MG63 (cell line): ENCODE data around the gene C1QTNF12. TPM values are rescaled to one million over a fixed set of nuclear protein-coding genes. Genes with fewer than 3 reads are reported as not detected.

Experiments
- DNase-seq: peaks from one replicate; pipeline ENCODE4 v3.0.0-alpha.2; 2020
- H3K27me3 ChIP-seq: fragments of 250-450 bp; sonication (Bioruptor Pico); 2 replicates; pipeline ENCODE4 v1.5.1; 2020; ENCODE audit warnings: mild to moderate bottlenecking, moderate library complexity
- H3K36me3 ChIP-seq: fragments of 250-450 bp; sonication (Bioruptor Pico); 2 replicates; pipeline ENCODE4 v1.5.1; 2020; ENCODE audit warnings: mild to moderate bottlenecking, moderate library complexity
- H3K4me3 ChIP-seq: fragments of 250-450 bp; sonication (Bioruptor Pico); 2 replicates; pipeline ENCODE4 v1.5.1; 2020; ENCODE audit warnings: mild to moderate bottlenecking, moderate library complexity
- H3K9me3 ChIP-seq: fragments of 250-450 bp; sonication (Bioruptor Pico); 2 replicates; pipeline ENCODE4 v1.5.1; 2020; ENCODE audit warnings: mild to moderate bottlenecking, moderate library complexity
- total RNA-seq: library from RNA; depleted of rRNA; stranded (reverse); fragments of >200 nt; shearing (Covaris generic); gene quantifications from 2 replicates; pipeline ENCODE4 v1.2.3, GENCODE V29; 2014; ENCODE audit warnings: low replicate concordance

Gene C1QTNF12
- total RNA-seq, 1 experiment from 2014 or later, result 0.26 TPM

DNA sequence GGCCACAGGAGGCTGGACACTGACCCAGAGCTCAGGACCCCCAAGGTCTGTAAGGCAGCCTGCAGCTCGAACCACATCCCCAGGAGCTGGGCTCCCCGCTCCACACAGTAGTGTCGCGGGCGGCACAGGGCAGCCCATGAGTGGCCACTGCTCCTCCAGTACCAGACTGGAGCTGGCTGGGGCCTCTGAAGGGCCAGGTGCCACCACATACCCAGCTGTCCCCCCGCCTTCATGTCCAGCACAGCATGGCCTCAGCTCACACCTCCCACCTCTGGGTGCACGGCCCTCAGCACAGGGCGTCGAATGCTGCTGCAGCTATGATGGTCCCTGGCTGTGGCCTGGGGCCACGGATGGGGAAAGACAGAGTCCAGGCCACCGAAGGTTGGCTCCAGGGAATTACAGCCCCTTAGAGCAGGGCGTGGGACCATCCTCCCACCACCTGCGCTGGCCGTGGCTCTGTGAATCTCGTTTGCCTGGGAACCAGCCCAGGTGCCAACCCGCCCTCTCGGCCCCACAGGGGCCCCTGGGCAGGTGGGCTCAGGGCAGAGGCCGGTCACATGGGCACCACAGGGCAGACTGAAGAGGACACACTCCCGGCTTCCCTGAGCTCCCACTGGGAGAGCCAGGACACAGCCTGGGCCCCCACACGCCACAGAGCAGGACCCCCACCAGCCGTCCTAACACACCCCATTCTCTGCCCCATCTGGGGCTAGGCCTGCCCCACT, 30.5 kb downstream of the C1QTNF12 start:
- DNase-seq, result no peak
- H3K36me3 ChIP-seq, result peaks cover 3% of the 10 kb centered on the region
- no peaks in the 10 kb centered on the region for H3K27me3 ChIP-seq
- H3K9me3 ChIP-seq, result no peaks in the 10 kb centered on the region
- no peak overlapping the region for H3K4me3 ChIP-seq

GRCh38 chr1:1215080-1215676, 31.3 kb downstream of the C1QTNF12 start:
- Histone ChIP-seq H3K36me3 (peaks cover 3% of the 10 kb centered on the region), H3K27me3 (no peaks in the 10 kb centered on the region), H3K9me3 (no peaks in the 10 kb centered on the region), H3K4me3 (no peak overlapping the region)
- no peak for DNase-seq

DNA sequence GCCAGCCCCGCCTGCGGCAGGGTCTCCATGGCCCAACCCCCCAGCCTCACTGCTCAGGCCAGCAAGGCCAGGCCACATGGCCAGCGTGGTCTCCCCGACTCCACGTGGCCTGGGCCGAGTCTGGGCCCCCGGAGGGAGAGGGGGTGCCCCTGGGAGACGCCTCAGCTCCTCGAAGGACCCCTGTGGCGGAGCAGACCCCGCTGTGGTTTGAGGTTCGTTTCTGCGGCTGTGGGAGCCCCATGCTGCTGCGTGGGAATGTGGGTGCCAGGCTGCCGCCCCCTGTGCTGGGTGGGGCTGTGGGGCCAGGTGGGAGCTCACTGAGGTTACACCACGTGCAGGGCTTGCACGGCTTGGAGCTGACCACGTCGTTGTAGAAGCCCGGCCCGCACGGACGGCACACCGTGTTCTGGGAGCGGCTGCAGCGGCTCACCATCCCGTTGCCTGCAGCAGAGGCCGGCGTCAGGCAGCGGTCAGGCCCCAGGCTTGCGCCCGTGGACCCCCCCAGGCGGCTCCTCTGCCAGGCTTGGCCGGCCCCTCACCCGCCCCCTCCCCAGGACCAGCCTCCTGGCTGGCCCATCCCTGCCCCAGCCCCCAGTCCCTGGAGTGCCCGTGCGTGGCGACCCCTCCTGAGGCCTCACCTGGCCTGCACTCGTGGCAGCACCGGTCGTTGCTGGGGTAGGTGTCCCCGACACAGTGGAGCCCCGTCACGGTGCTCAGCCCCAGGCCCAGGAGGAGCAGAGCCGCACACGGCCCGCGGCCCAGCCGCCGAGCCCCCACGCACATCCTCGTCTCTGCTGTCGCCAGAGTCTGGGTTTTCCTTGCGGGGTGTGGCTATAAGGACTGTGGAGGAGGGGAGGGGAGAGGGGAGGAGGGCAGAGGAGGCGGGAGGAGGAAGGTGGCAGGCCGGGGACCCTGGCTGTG, 32.9 kb downstream of the C1QTNF12 start, which contains the start of gene TNFRSF4:
Gene TNFRSF4 (minus strand): TSS at position 809 of the 921 bp plus-strand sequence. CDS start 26 bp downstream, at position 783.
- no peaks in the 10 kb centered on the region for H3K27me3 ChIP-seq
- H3K4me3 ChIP-seq, result no peak within 1 kb of the TSS
- DNase-seq, result no peak
- H3K9me3 ChIP-seq, result no peaks in the 10 kb centered on the region
- H3K36me3 ChIP-seq, result peaks cover 3% of the 10 kb centered on the region

- no peak for DNase-seq
- no peak overlapping the region for H3K4me3 ChIP-seq
- no peaks in the 10 kb centered on the region for H3K27me3 ChIP-seq
- H3K36me3 ChIP-seq, result peaks cover 3% of the 10 kb centered on the region
- no peaks in the 10 kb centered on the region for H3K9me3 ChIP-seq
Measured at GRCh38 chr1:1212780-1213344, 33.7 kb downstream of the C1QTNF12 start.

DNA sequence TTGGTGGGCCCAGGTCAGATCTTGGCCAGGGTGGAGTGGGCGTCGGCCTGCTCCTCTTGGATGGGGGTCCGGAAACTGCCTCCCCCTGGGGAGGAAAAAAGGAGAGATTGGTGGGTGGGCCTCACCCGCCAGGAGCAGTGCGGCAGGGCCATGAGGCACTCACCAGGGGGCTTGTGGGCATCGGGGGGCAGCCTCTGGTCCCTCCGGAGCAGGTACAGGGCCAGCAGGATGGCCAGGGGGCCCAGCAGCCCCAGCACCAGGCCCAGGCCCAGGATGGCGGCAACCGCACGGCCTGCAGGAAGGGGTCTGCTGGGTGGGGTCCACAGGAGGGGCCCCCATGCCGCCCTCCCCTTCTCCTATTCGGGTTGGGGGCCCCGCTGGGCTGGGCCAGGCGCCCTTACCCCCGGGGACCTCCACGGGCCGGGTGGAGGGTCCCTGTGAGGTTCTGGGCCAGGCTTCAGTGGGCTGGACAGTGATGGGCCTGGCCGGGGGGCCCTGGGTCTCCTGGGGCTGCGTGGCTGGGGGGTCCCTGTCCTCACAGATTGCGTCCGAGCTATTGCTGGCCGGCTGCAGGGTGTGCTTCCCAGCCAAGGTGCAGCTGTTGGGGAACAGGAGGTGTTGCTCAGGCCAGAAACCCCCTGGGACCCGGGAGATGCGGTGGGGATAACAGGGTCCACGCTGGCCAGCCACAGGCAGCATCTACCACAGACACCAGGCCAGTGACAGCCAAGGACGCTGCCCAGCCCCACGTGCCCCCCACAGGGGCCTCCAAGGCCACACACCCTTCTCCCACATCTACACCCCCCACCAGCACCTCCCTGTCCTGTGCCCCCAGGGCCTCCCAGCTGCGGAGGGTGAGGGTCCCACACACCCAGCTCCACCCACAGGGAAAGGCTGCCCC, 34.7 kb downstream of the C1QTNF12 start:
- Histone ChIP-seq H3K27me3 (no peaks in the 10 kb centered on the region), H3K36me3 (no peaks in the 10 kb centered on the region; the same call in 1 of the 2 replicates), H3K9me3 (no peaks in the 10 kb centered on the region), H3K4me3 (no peak overlapping the region)
- DNase-seq, result no peak

GRCh38 chr1:1210726-1211540, 35.6 kb downstream of the C1QTNF12 start:
- DNase-seq, result no peak
- no peak overlapping the region for H3K4me3 ChIP-seq
- no peaks in the 10 kb centered on the region for H3K36me3 ChIP-seq
- H3K9me3 ChIP-seq, result no peaks in the 10 kb centered on the region
- H3K27me3 ChIP-seq, result no peaks in the 10 kb centered on the region

DNA sequence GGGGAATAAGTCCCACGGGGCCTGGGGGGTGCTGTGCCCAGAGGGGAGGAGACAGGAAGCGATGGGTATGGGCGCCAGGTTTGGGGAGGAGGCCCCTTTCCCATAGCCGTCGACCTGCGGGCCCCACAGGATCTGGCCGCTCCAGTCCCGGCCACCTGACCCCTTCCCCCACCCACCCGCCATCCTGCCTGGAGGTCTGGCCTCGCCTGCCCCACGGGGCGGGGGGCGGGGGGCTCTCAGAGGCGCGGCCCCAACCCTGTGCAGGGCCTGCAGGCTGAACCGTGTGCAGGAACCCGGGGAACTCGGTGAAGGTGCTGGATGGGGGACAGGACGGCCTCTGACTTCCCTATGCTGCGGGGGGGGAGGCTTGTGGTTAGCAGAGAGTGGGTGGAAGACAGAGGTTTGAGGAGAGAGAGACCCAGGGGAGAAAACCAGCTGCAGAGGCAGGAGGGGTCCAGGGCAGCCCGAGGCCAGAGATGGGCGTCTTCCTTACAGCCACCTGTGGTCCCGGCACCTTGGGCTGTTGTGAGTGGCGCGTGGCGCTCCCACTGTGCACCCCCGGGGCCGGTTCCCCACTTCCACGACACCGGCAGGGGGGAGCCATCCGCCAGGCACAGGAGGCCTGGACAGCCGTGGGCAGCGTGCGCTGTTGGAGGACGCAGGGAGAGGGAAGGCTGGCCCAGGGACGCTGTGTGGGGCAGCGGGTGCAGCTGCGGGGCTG, 37.6 kb downstream of the C1QTNF12 start:
- no peaks in the 10 kb centered on the region for H3K9me3 ChIP-seq
- H3K27me3 ChIP-seq, result no peaks in the 10 kb centered on the region
- no peak for DNase-seq
- H3K36me3 ChIP-seq, result no peaks in the 10 kb centered on the region
- no peak overlapping the region for H3K4me3 ChIP-seq

DNA sequence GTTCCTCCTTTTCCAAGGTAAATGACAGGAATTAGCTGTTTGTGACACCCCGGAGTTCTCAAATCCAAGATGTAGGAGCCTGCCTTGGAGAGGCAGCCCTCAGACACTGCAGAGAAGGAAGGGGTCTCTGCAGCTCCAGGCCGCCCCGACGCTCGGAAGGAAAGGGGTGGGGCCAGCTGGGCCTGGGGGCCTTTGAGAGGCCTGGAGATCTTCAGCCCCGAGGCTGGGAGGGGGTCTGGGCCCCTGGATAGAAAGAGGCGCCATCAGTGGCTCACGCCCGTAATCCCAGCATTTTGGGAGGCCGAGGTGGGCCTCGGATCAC, 39.0 kb downstream of the C1QTNF12 start:
- H3K27me3 ChIP-seq, result no peaks in the 10 kb centered on the region
- no peaks in the 10 kb centered on the region for H3K9me3 ChIP-seq
- no peaks in the 10 kb centered on the region for H3K36me3 ChIP-seq
- DNase-seq, result no peak
- H3K4me3 ChIP-seq, result no peak overlapping the region

GRCh38 chr1:1206966-1207531, 39.5 kb downstream of the C1QTNF12 start:
- no peaks in the 10 kb centered on the region for H3K36me3 ChIP-seq
- H3K9me3 ChIP-seq, result no peaks in the 10 kb centered on the region
- H3K27me3 ChIP-seq, result no peaks in the 10 kb centered on the region
- no peak overlapping the region for H3K4me3 ChIP-seq
- DNase-seq, result no peak

DNA sequence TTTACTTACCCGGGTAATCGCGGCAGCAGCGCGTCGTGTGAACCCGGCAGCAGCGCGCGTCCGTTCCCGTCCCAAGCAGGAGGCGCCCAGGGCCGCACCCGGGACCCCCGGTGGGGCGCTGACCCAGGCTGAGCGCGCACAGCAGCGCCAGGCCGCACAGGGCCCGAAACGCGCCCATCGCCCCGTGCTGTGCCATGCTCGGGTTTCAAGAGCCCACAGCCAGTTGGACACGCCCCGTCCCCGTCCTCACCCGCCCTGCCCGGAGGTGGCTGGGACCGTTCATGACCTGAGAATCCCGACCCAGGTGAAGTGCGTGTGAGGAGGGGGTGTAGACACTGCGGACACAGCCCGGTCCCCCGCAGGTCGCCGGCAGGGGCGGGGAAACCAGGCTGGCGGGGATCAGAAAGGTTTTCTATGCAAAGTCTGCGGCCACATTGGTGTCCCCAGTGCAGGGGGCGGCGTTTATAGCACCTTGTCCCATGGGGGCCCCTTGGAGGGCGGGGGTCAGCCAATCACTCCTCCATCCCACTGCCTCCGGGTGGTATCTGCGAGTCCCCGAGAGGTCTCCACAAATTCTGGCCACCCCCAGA, 40.1 kb downstream of the C1QTNF12 start, which contains the start of gene TNFRSF18:
Gene TNFRSF18 (minus strand): TSS at position 217 of the 590 bp plus-strand sequence. CDS start 21 bp downstream, at position 196.
- Histone ChIP-seq H3K9me3 (no peaks in the 10 kb centered on the region), H3K27me3 (no peaks in the 10 kb centered on the region), H3K4me3 (no peak within 1 kb of the TSS), H3K36me3 (no peaks in the 10 kb centered on the region)
- DNase-seq, result no peak

- Histone ChIP-seq H3K9me3 (no peaks in the 10 kb centered on the region), H3K27me3 (no peaks in the 10 kb centered on the region), H3K36me3 (no peaks in the 10 kb centered on the region), H3K4me3 (no peak overlapping the region)
- DNase-seq, result no peak
Measured at GRCh38 chr1:1205769-1206375, 40.6 kb downstream of the C1QTNF12 start.

- H3K27me3 ChIP-seq, result no peaks in the 10 kb centered on the region
- H3K4me3 ChIP-seq, result no peak overlapping the region
- H3K36me3 ChIP-seq, result no peaks in the 10 kb centered on the region
- DNase-seq, result no peak
- no peaks in the 10 kb centered on the region for H3K9me3 ChIP-seq
Measured at GRCh38 chr1:1204998-1205768, 41.3 kb downstream of the C1QTNF12 start.

DNA sequence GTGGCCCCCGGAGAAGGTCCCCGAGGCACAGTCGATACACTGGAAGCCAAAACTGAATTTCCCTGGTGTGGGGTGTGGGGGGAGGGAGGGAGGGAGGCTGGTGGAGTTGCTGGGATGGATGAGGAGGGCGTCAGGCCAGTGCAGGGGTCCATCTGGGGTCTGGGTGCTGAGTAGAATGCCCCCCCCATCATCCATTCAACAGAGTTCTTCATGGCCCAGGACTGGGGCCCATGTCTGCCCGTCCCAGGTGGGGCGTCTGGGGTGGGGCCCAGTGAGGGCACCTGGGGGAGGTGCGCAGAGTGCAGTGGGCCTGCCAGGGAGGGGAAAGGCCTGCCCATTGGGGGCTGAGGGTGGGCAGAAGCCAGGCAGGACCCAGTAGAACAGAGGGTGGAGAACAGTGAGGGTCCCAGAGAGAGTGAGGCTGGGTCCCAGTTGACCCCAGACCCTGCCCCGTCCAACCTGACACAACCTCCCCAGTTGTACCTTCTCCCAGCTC, 42.0 kb downstream of the C1QTNF12 start:
- H3K9me3 ChIP-seq, result no peaks in the 10 kb centered on the region
- H3K36me3 ChIP-seq, result no peaks in the 10 kb centered on the region
- DNase-seq, result no peak
- H3K4me3 ChIP-seq, result no peak overlapping the region
- no peaks in the 10 kb centered on the region for H3K27me3 ChIP-seq
